Effector memory CD8-positive, alpha-beta T cell (primary cell): ENCODE data around the gene PTGDR2.

Experiments used
- ATAC-seq: fragments of 150-1000 bp; cut with Tn5 transposase; replicated peaks from 2 replicates; pipeline ENCODE4 v1.10.0; 2021; ENCODE audit warnings: mild to moderate bottlenecking, moderate library complexity
- DNase-seq, 3 experiments: peaks; one replicate each; pipeline ENCODE4 v3.0.0; 2021
- H3K27ac Mint-ChIP-seq, 2 donors: one replicate each; pipeline ENCODE4 v1.8.0; 2022; ENCODE audit warnings: mild to moderate bottlenecking in 2 of 2, mixed read lengths in 2 of 2, moderate library complexity in 2 of 2
- H3K27me3 Mint-ChIP-seq, 2 donors: one replicate each; pipeline ENCODE4 v1.8.0; 2022; ENCODE audit warnings: mixed read lengths in 2 of 2
- H3K36me3 Mint-ChIP-seq: one replicate; pipeline ENCODE4 v1.8.0; 2022; ENCODE audit warnings: mild to moderate bottlenecking, moderate library complexity, mixed read lengths; ENCODE audit not compliant: insufficient read depth
- H3K4me1 Mint-ChIP-seq, 2 donors: one replicate each; pipeline ENCODE4 v1.8.0; 2022; ENCODE audit warnings: low read depth in 2 of 2, mixed read lengths in 2 of 2
- H3K4me3 Mint-ChIP-seq, 2 donors: one replicate each; pipeline ENCODE4 v1.8.0; 2022; ENCODE audit warnings: mild to moderate bottlenecking in 2 of 2, mixed read lengths in 2 of 2, moderate library complexity in 2 of 2
- H3K9me3 Mint-ChIP-seq, 2 donors: one replicate each; pipeline ENCODE4 v1.8.0; 2022; ENCODE audit warnings: mixed read lengths in 2 of 2
- total RNA-seq, 9 experiments: gene quantifications; one replicate each; lab custom pipeline; 2026; lab: John Stamatoyannopoulos, UW

PTGDR2 gene
- total RNA-seq = 0.25 to 255 (median 5.4) reads per million in 9 experiments

- H3K27me3 Mint-ChIP-seq = no peaks in the 10 kb centered on the region
- ATAC-seq = no peak
- peaks cover 3% of the 10 kb centered on the region for H3K36me3 Mint-ChIP-seq
- H3K9me3 Mint-ChIP-seq = no peaks in the 10 kb centered on the region
- no peak for DNase-seq
- peaks cover 5 to 7% of the 10 kb centered on the region in 2 donors for H3K4me1 Mint-ChIP-seq
- H3K27ac Mint-ChIP-seq = peak within 1 kb of the TSS in 1 of 2 donors; percentile 79
- no peak within 1 kb of the TSS for H3K4me3 Mint-ChIP-seq
Observed at GRCh38 chr11:60855726-60856633, at the start of gene PTGDR2. Gene PTGDR2 (minus strand): TSS chr11:60855950. CDS start chr11:60853722, 2,228 bp downstream.

- no peaks in the 10 kb centered on the region for H3K27me3 Mint-ChIP-seq
- H3K27ac Mint-ChIP-seq = peak overlapping the region; percentile 93
- ATAC-seq (no peak), DNase-seq (no peak)
- peak overlapping the region; percentile 93 to 95 for H3K4me3 Mint-ChIP-seq
- peaks cover 29% of the 10 kb centered on the region for H3K36me3 Mint-ChIP-seq
- H3K9me3 Mint-ChIP-seq = no peaks in the 10 kb centered on the region
- peaks cover 28 to 34% of the 10 kb centered on the region in 2 donors for H3K4me1 Mint-ChIP-seq
Observed at GRCh38 chr11:60905047-60905446, 49.3 kb upstream of the PTGDR2 start.

GRCh38 chr11:60902625-60903024 is 46.9 kb upstream of the PTGDR2 start:
- Mint-ChIP-seq H3K27me3 (no peaks in the 10 kb centered on the region), H3K4me1 (peaks cover 27 to 34% of the 10 kb centered on the region in 2 donors), H3K27ac (peak overlapping the region in 1 of 2 donors; percentile 60), H3K9me3 (no peaks in the 10 kb centered on the region), H3K36me3 (peaks cover 52% of the 10 kb centered on the region), H3K4me3 (no peak overlapping the region)
- no peak for DNase-seq
- no peak for ATAC-seq

GRCh38 chr11:60900673-60901404 is 45.1 kb upstream of the PTGDR2 start:
- H3K36me3 Mint-ChIP-seq = peaks cover 62% of the 10 kb centered on the region
- no peak for DNase-seq
- no peaks in the 10 kb centered on the region for H3K9me3 Mint-ChIP-seq
- H3K4me1 Mint-ChIP-seq = peaks cover 21 to 26% of the 10 kb centered on the region in 2 donors
- no peak overlapping the region for H3K4me3 Mint-ChIP-seq
- no peak overlapping the region for H3K27ac Mint-ChIP-seq
- no peak for ATAC-seq
- H3K27me3 Mint-ChIP-seq = no peaks in the 10 kb centered on the region

- Mint-ChIP-seq H3K36me3 (peaks cover 71% of the 10 kb centered on the region), H3K4me3 (no peak overlapping the region), H3K4me1 (peaks cover 15 to 19% of the 10 kb centered on the region in 2 donors), H3K27ac (no peak overlapping the region), H3K27me3 (no peaks in the 10 kb centered on the region), H3K9me3 (no peaks in the 10 kb centered on the region)
- no peak for ATAC-seq
- no peak for DNase-seq
Observed at GRCh38 chr11:60899977-60900376, 44.2 kb upstream of the PTGDR2 start.

- H3K4me1 Mint-ChIP-seq = peaks cover 10 to 15% of the 10 kb centered on the region in 2 donors
- no peak overlapping the region for H3K27ac Mint-ChIP-seq
- no peaks in the 10 kb centered on the region for H3K9me3 Mint-ChIP-seq
- DNase-seq = peak in 1 of 3 experiments; percentile 35
- ATAC-seq = peak; percentile 83
- H3K27me3 Mint-ChIP-seq = no peaks in the 10 kb centered on the region
- no peak overlapping the region for H3K4me3 Mint-ChIP-seq
- peaks cover 74% of the 10 kb centered on the region for H3K36me3 Mint-ChIP-seq
Observed at GRCh38 chr11:60899046-60899936, 43.5 kb upstream of the PTGDR2 start.

- peaks cover 3% of the 10 kb centered on the region in 2 donors for H3K4me1 Mint-ChIP-seq
- no peaks in the 10 kb centered on the region for H3K9me3 Mint-ChIP-seq
- H3K27me3 Mint-ChIP-seq = no peaks in the 10 kb centered on the region
- H3K4me3 Mint-ChIP-seq = peak overlapping the region in 1 of 2 donors; percentile 36
- ATAC-seq (no peak), DNase-seq (no peak)
- H3K36me3 Mint-ChIP-seq = peaks cover 81% of the 10 kb centered on the region
- no peak overlapping the region for H3K27ac Mint-ChIP-seq
Observed at GRCh38 chr11:60897496-60897895, 41.7 kb upstream of the PTGDR2 start.

GRCh38 chr11:60895687-60896086 is 39.9 kb upstream of the PTGDR2 start:
- H3K27me3 Mint-ChIP-seq = no peaks in the 10 kb centered on the region
- ATAC-seq = no peak
- no peak for DNase-seq
- H3K4me1 Mint-ChIP-seq = peaks cover 3 to 4% of the 10 kb centered on the region in 2 donors
- H3K9me3 Mint-ChIP-seq = no peaks in the 10 kb centered on the region
- H3K36me3 Mint-ChIP-seq = peaks cover 78% of the 10 kb centered on the region
- H3K27ac Mint-ChIP-seq = no peak overlapping the region
- no peak overlapping the region for H3K4me3 Mint-ChIP-seq

GRCh38 chr11:60891103-60891741 is 35.5 kb upstream of the PTGDR2 start:
- H3K4me3 Mint-ChIP-seq = no peak overlapping the region
- H3K4me1 Mint-ChIP-seq = peaks cover 0 to 4% of the 10 kb centered on the region in 2 donors
- DNase-seq = no peak
- no peaks in the 10 kb centered on the region for H3K27me3 Mint-ChIP-seq
- no peak overlapping the region for H3K27ac Mint-ChIP-seq
- ATAC-seq = no peak
- peaks cover 41% of the 10 kb centered on the region for H3K36me3 Mint-ChIP-seq
- H3K9me3 Mint-ChIP-seq = no peaks in the 10 kb centered on the region

GRCh38 chr11:60890696-60891095 is 34.9 kb upstream of the PTGDR2 start:
- ATAC-seq (no peak), DNase-seq (no peak)
- Mint-ChIP-seq H3K36me3 (peaks cover 35% of the 10 kb centered on the region), H3K27me3 (no peaks in the 10 kb centered on the region), H3K4me3 (no peak overlapping the region), H3K4me1 (peaks cover 0 to 4% of the 10 kb centered on the region in 2 donors), H3K27ac (no peak overlapping the region), H3K9me3 (no peaks in the 10 kb centered on the region)

GRCh38 chr11:60889869-60890311 is 34.1 kb upstream of the PTGDR2 start:
- peak overlapping the region in 1 of 2 donors; percentile 55 for H3K27ac Mint-ChIP-seq
- peaks cover 0 to 2% of the 10 kb centered on the region in 2 donors for H3K4me1 Mint-ChIP-seq
- no peaks in the 10 kb centered on the region for H3K9me3 Mint-ChIP-seq
- no peak overlapping the region for H3K4me3 Mint-ChIP-seq
- H3K27me3 Mint-ChIP-seq = no peaks in the 10 kb centered on the region
- DNase-seq (no peak), ATAC-seq (no peak)
- H3K36me3 Mint-ChIP-seq = peaks cover 27% of the 10 kb centered on the region

- Mint-ChIP-seq H3K36me3 (peaks cover 11% of the 10 kb centered on the region), H3K9me3 (no peaks in the 10 kb centered on the region), H3K4me1 (peaks cover 4 to 8% of the 10 kb centered on the region in 2 donors), H3K27ac (no peak overlapping the region), H3K27me3 (no peaks in the 10 kb centered on the region), H3K4me3 (no peak overlapping the region)
- ATAC-seq (peak; percentile 62), DNase-seq (peak in 1 of 3 experiments; percentile 7)
Observed at GRCh38 chr11:60887556-60887955, 31.8 kb upstream of the PTGDR2 start.
